ENCODE data around the gene SRPK2.

GRCh38 chr7:105164751-105165150, 224.0 kb downstream of the SRPK2 start:
- no peak for TF ChIP-seq NFAT5 (CRISPR knock-in tag; IDR thresholded peaks at IDR 0.05)
- TF ChIP-seq ZBTB1 (CRISPR knock-in tag; IDR thresholded peaks at IDR 0.05; ENCODE audit: borderline replicate concordance) = no peak
- TF ChIP-seq CTCF (CRISPR knock-in tag; IDR thresholded peaks at IDR 0.05) = no peak
- TF ChIP-seq TAF1 (CRISPR knock-in tag; IDR thresholded peaks at IDR 0.05) = no peak
- TF ChIP-seq BCL6 (CRISPR knock-in tag; IDR thresholded peaks at IDR 0.05) = no peak
- TF ChIP-seq ZFP37 (CRISPR knock-in tag; IDR thresholded peaks at IDR 0.05; ENCODE audit: borderline replicate concordance) = no peak
- TF ChIP-seq ZNF292 (CRISPR knock-in tag; IDR thresholded peaks at IDR 0.05; ENCODE audit: borderline replicate concordance, low read depth) = no peak
- no peak for TF ChIP-seq HNRNPLL (IDR thresholded peaks at IDR 0.05; ENCODE audit: low read depth, low read length, poor library complexity, severe bottlenecking)
- TF ChIP-seq MTF1 (CRISPR knock-in tag; IDR thresholded peaks at IDR 0.05) = no peak
- TF ChIP-seq EZH2 (conservative IDR thresholded peaks at IDR 0.05; ENCODE audit: low read depth, low read length) = no peak
- TF ChIP-seq ZNF232 (CRISPR knock-in tag; IDR thresholded peaks at IDR 0.05; ENCODE audit: borderline replicate concordance) = no peak
- TF ChIP-seq ZNF3 (CRISPR knock-in tag; IDR thresholded peaks at IDR 0.05) = no peak

Data from HepG2 (cell line).